DOHH2 (cell line): ENCODE measurements around the gene CLN6.

Experiments
- EZH2phosphoT487 ChIP-seq: fragments of 200-600 bp; sonication (generic); IDR thresholded peaks from 2 replicates; pipeline ENCODE4 v1.6.1; 2017; ENCODE audit warnings: borderline replicate concordance, mild to moderate bottlenecking, antibody characterized with exemption, low read length, moderate library complexity, mixed read lengths
- TF ChIP-seq, protein P1 (sequence below): fragments of 200-600 bp; sonication (generic); IDR thresholded peaks from one replicate; pipeline ENCODE4 v1.5.1; 2014; ENCODE audit warnings: antibody characterized with exemption, mild to moderate bottlenecking, low read depth, low read length; ENCODE audit not compliant: poor library complexity, severe bottlenecking

GRCh38 chr15:68183616-68184315, 45.8 kb downstream of the CLN6 start:
- TF ChIP-seq, protein P1, sequence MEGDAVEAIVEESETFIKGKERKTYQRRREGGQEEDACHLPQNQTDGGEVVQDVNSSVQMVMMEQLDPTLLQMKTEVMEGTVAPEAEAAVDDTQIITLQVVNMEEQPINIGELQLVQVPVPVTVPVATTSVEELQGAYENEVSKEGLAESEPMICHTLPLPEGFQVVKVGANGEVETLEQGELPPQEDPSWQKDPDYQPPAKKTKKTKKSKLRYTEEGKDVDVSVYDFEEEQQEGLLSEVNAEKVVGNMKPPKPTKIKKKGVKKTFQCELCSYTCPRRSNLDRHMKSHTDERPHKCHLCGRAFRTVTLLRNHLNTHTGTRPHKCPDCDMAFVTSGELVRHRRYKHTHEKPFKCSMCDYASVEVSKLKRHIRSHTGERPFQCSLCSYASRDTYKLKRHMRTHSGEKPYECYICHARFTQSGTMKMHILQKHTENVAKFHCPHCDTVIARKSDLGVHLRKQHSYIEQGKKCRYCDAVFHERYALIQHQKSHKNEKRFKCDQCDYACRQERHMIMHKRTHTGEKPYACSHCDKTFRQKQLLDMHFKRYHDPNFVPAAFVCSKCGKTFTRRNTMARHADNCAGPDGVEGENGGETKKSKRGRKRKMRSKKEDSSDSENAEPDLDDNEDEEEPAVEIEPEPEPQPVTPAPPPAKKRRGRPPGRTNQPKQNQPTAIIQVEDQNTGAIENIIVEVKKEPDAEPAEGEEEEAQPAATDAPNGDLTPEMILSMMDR = no peak
- TF ChIP-seq EZH2phosphoT487 = no peak
